Kidney epithelial cell (primary cell): Measurements from ENCODE around the gene LRP3. TPM values are rescaled to one million over a fixed set of nuclear protein-coding genes. Genes with fewer than 3 reads are reported as not detected.

Experiments used
- DNase-seq: peaks from one replicate; pipeline ENCODE4 v3.0.0-alpha.2; 2010; ENCODE audit warnings: low read depth
- H3K27me3 ChIP-seq: 2 replicates; pipeline ENCODE4 v1.6.0; 2011; ENCODE audit warnings: low read length; ENCODE audit not compliant: control insufficient read depth, insufficient read depth
- H3K36me3 ChIP-seq: 2 replicates; pipeline ENCODE4 v1.5.1; 2011; ENCODE audit warnings: low read length; ENCODE audit not compliant: control insufficient read depth, insufficient read depth
- H3K4me3 ChIP-seq: 2 replicates; pipeline ENCODE4 v1.5.1; 2011; ENCODE audit warnings: low read depth, mild to moderate bottlenecking, control low read depth, low read length
- total RNA-seq: library from RNA; depleted of rRNA; stranded (reverse); fragments of >200 nt; gene quantifications from 2 replicates; pipeline ENCODE4 v1.2.3, GENCODE V29; 2015
- TF ChIP-seq, protein P1 (sequence below): IDR thresholded peaks from 2 replicates; pipeline ENCODE4 v1.5.1; 2011; ENCODE audit warnings: mild to moderate bottlenecking, moderate library complexity, low read length, control low read depth, inconsistent platforms; ENCODE audit not compliant: insufficient read depth, poor library complexity, severe bottlenecking

The LRP3 gene
- total RNA-seq, 1 donor from 2014 or later, result 42.8 TPM

DNA sequence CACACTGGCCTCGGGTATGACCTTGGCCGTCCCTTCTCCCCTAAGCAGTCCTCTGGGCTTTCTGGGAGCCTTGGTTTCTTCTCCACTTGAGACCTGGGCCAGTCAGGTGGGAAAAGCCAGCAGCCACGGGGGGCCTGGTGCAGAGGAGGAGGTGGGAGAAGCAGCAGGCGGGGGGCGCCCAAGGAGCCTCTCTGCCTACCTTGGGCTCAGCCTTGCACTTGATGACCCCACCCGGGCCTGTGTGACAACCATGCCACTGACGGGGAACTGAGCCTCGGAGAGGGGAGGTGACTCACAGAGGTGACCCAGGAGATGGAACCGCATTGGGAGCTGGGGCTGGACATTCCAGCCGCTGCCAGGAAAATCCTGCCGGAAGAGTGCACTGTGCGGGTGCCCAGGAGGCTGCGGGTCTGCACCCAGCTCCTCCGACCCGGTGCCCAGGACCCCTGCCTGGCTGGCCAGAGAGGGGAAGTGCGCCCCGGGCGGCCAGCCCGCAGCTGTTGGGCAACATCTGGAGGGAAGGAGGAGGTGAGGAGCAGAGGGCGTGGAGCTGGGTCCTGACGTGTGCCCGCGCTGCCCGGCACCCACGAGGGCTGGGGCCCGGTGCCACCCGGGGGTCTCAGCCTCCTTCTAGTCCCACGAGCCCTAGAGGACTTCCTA, 55.0 kb downstream of the LRP3 start:
- Histone ChIP-seq H3K36me3 (no peaks in the 10 kb centered on the region), H3K27me3 (no peaks in the 10 kb centered on the region), H3K4me3 (no peak overlapping the region)
- no peak for DNase-seq
- TF ChIP-seq, protein P1, sequence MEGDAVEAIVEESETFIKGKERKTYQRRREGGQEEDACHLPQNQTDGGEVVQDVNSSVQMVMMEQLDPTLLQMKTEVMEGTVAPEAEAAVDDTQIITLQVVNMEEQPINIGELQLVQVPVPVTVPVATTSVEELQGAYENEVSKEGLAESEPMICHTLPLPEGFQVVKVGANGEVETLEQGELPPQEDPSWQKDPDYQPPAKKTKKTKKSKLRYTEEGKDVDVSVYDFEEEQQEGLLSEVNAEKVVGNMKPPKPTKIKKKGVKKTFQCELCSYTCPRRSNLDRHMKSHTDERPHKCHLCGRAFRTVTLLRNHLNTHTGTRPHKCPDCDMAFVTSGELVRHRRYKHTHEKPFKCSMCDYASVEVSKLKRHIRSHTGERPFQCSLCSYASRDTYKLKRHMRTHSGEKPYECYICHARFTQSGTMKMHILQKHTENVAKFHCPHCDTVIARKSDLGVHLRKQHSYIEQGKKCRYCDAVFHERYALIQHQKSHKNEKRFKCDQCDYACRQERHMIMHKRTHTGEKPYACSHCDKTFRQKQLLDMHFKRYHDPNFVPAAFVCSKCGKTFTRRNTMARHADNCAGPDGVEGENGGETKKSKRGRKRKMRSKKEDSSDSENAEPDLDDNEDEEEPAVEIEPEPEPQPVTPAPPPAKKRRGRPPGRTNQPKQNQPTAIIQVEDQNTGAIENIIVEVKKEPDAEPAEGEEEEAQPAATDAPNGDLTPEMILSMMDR, result no peak

DNA sequence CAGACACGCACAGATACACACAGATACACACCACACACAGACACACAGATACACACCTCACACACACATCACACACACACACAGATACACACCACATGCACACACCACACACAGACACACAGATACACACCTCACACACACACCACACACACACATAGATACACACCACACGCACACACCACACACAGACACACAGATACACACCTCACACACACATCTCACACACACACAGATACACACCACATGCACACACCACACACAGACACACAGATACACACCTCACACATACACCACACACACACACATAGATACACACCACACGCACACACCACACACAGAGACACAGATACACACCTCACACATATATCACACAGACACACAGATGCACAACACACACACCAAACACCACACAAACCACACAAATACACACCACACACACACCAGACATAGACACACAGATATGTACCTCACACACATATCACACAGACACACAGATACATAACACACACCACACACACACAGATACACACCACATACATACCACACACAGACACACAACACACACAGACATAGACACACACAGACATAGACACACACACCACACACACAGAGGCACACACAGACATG, 55.7 kb downstream of the LRP3 start:
- Histone ChIP-seq H3K36me3 (no peaks in the 10 kb centered on the region), H3K27me3 (no peaks in the 10 kb centered on the region), H3K4me3 (no peak overlapping the region)
- DNase-seq, result no peak
- TF ChIP-seq, protein P1, result no peak

DNA sequence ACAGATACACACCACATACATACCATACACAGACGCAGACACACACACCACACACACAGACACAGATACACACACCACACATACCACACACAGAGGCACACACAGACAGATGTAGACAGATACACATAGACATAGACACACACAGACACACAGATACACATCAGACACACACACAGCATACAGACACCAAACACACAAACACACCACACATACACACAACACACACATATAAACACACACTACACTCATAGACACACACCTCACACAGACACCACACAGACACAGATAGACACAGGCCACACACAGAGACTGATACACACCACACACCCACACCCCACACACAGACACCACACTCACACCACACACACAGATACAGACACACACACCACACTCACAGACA, 56.4 kb downstream of the LRP3 start:
- Histone ChIP-seq H3K36me3 (no peaks in the 10 kb centered on the region), H3K4me3 (no peak overlapping the region), H3K27me3 (no peaks in the 10 kb centered on the region)
- no peak for DNase-seq
- TF ChIP-seq, protein P1, result no peak

DNA sequence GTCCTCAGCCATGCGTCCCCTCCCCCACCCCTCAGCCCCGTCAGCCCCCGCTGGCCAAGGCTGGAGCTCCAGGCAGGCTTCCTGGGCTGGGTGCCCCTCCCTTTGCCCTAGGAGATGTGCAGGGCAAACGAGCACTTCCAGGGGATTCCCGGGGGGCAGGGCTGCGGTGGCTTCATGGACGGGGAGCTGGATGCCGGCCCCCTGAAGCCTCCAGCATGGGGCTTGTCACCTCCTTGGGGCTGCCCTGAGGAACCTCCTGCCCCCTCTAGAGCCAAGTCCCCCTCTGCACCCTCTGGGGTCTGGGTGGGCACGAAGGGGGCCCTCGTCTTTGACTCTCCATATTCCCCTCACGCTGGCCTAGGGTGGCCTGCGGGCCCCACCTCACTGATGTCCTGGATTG, 56.9 kb downstream of the LRP3 start:
- TF ChIP-seq, protein P1, result no peak
- Histone ChIP-seq H3K4me3 (no peak overlapping the region), H3K36me3 (no peaks in the 10 kb centered on the region), H3K27me3 (no peaks in the 10 kb centered on the region)
- no peak for DNase-seq

DNA sequence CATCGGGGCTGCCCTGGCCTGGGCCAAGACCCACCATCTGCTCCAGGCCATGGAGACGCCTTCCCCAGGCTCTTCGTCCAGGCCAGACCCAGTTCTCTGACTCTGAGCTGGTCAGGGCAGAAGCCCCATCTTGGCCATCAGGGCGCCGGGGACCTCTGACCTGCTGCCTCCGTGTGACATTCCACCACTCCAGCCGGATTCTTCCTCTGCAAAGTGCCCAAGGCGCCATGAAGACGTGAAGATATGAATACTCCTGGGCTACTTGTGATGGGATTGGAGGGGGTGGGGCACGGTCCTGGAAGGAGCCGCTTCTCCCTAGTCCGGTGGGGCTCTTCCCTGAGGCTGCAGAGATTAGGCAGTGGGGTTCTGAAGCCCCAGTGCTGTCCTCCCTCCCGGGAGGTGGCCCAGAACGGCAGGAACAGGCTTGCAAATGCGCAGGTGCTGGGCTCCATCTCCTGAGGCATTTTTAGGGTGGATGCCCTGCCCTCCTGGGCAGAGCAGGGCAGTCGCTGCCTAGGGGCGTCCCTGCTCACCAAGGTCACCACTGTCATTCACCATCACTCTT, 57.5 kb downstream of the LRP3 start:
- Histone ChIP-seq H3K27me3 (no peaks in the 10 kb centered on the region), H3K36me3 (no peaks in the 10 kb centered on the region), H3K4me3 (no peak overlapping the region)
- TF ChIP-seq, protein P1, result no peak
- no peak for DNase-seq

DNA sequence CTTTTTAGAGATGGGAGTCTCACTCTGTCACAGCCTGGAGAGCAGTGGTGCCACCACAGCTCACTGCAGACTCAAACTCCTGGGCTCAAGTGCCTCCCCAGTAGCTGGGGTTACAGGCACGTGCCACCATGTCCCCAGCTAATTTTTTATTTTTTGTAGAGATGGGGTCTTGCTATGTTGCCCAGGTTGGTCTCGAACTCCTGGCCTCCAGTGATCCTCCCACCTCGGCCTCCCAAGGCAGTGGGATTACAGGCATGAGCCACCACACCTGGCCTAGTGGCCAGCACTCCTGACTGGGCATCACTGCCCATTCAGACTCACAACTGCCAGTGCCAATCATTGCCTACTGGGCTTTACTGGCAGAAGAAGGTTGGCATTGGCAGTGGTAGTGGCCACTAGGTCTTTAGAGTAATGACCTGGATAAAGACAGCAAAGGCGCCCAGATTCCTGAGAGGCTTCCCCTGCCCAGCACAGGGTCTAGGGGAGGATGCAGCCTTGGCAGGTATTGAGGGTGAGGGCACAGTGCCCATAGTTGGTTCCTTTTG, 58.4 kb downstream of the LRP3 start:
- DNase-seq, result no peak
- Histone ChIP-seq H3K4me3 (no peak overlapping the region), H3K36me3 (no peaks in the 10 kb centered on the region), H3K27me3 (no peaks in the 10 kb centered on the region)
- TF ChIP-seq, protein P1, result no peak
